Activated T-cell treated with anti-CD3 and anti-CD28 coated beads for 4 hours (primary cell): Measurements from ENCODE around the gene RBMY1F.
"Not testable (repeated sequence)": the region's sequence is repeated elsewhere in the genome, so short reads cannot be mapped to it uniquely, and the experiment has no call there.

Source experiments
- DNase-seq: peaks from one replicate; pipeline ENCODE4 v3.0.0-alpha.2; 2020

RBMY1F gene

GRCh38 chrY:22182823-22183222, at the start of gene RBMY1F:
Gene RBMY1F, minus strand, starts transcription at chrY:22182923. Its CDS starts 1,954 bp downstream, at chrY:22180969.
- DNase-seq: not testable (repeated sequence)

GRCh38 chrY:22151144-22151543, 31.6 kb downstream of the RBMY1F start:
- DNase-seq: not testable (repeated sequence)

- not testable (repeated sequence) for DNase-seq
Measured at GRCh38 chrY:22141011-22141695, 41.6 kb downstream of the RBMY1F start.

- DNase-seq: not testable (repeated sequence)
Measured at GRCh38 chrY:22134719-22135118, 48.0 kb downstream of the RBMY1F start.

GRCh38 chrY:22130494-22130893, 52.2 kb downstream of the RBMY1F start:
- DNase-seq: not testable (repeated sequence)
